Endothelial cell of umbilical vein (primary cell): ENCODE results near the gene MAMDC2. TPM values are rescaled to one million over a fixed set of nuclear protein-coding genes. Genes with fewer than 3 reads are reported as not detected.

ENCODE experiments used
- BruUV-seq: library from RNA; stranded (reverse); fragments of 400-500 nt; replicated peaks from 2 replicates; lab custom pipeline; 2021; lab: Mats Ljungman, UMichigan
- CTCF ChIA-PET: fragments of 300-600, 350-600 bp; sonication (Branson Sonifier 250); formaldehyde crosslinking; loops from one replicate; lab custom pipeline; 2021; ENCODE audit warnings: antibody characterized with exemption, inconsistent platforms; lab: Charles Lee
- POLR2A ChIA-PET: fragments of 300-600, 350-600 bp; sonication (Branson Sonifier 250); formaldehyde crosslinking; loops from one replicate; lab custom pipeline; 2021; ENCODE audit warnings: antibody characterized with exemption, inconsistent platforms; lab: Charles Lee
- DNase-seq: peaks from one replicate; pipeline ENCODE4 v3.0.0-alpha.2; 2011; ENCODE audit warnings: low read depth, low spot score
- FAIRE-seq: peaks from 2 replicates; lab custom pipeline; 2011; peaks lifted over from hg19 to GRCh38; lab: Jason Lieb, UNC
- H2AFZ ChIP-seq: 2 replicates; pipeline ENCODE4 v1.6.0; 2012; ENCODE audit warnings: low read depth, low read length, control low read depth, inconsistent platforms
- H3K27ac ChIP-seq: 2 replicates; pipeline ENCODE4 v1.5.1; 2011; ENCODE audit warnings: low read depth, mild to moderate bottlenecking, control low read depth, low read length, moderate library complexity; ENCODE audit not compliant: insufficient read depth
- H3K27me3 ChIP-seq, 2 experiments: 2 replicates each; pipeline versions ENCODE4 v1.6.0 to v1.6.1; 2011; ENCODE audit warnings: low read length in 2 of 2, mixed read lengths in 1 of 2; ENCODE audit not compliant: control insufficient read depth in 2 of 2, insufficient read depth in 2 of 2
- H3K36me3 ChIP-seq, 2 experiments: 2 replicates in 1 of 2; 3 replicates in 1 of 2; pipeline ENCODE4 v1.5.1; 2011; ENCODE audit warnings: low read length in 2 of 2, mild to moderate bottlenecking in 1 of 2, moderate library complexity in 1 of 2; ENCODE audit not compliant: control insufficient read depth in 2 of 2, insufficient read depth in 2 of 2; ENCODE audit errors: extremely low read depth in 1 of 2
- H3K4me1 ChIP-seq: 3 replicates; pipeline ENCODE4 v1.5.1; 2011; ENCODE audit warnings: mild to moderate bottlenecking, low read length; ENCODE audit not compliant: control insufficient read depth, insufficient read depth; ENCODE audit errors: extremely low read depth
- H3K4me2 ChIP-seq: 2 replicates; pipeline ENCODE4 v1.6.1; 2011; ENCODE audit warnings: low read length, control low read depth, mixed read lengths; ENCODE audit not compliant: insufficient read depth
- H3K4me3 ChIP-seq, 3 experiments: fragments of 200-600 bp in 1 of 3; sonication (generic), shearing (Covaris generic) in 1 of 3; replicated peaks in 1 of 3; 2 replicates each; pipeline ENCODE4 v1.5.1; 2011 to 2016; ENCODE audit warnings: control low read depth in 3 of 3, low read length in 3 of 3, mild to moderate bottlenecking in 2 of 3, inconsistent platforms in 1 of 3, low read depth in 1 of 3, moderate library complexity in 1 of 3; ENCODE audit not compliant: insufficient read depth in 1 of 3
- H3K79me2 ChIP-seq: 2 replicates; pipeline ENCODE4 v1.6.0; 2012; ENCODE audit warnings: low read length, inconsistent platforms; ENCODE audit not compliant: control insufficient read depth, insufficient read depth
- H3K9ac ChIP-seq: replicated peaks from 2 replicates; pipeline ENCODE3; 2011; ENCODE audit warnings: low read length, control low read depth; ENCODE audit not compliant: insufficient read depth; ENCODE audit errors: extremely low read depth
- H3K9me1 ChIP-seq: replicated peaks from 3 replicates; pipeline ENCODE4 v1.6.0; 2011; ENCODE audit warnings: mild to moderate bottlenecking, low read length; ENCODE audit not compliant: control insufficient read depth, insufficient read depth; ENCODE audit errors: extremely low read depth
- H3K9me3 ChIP-seq: replicated peaks from 2 replicates; pipeline ENCODE4 v1.5.1; 2012; ENCODE audit warnings: low read length, inconsistent platforms; ENCODE audit not compliant: control insufficient read depth, insufficient read depth
- H4K20me1 ChIP-seq: replicated peaks from 2 replicates; pipeline ENCODE3; 2011; ENCODE audit warnings: mild to moderate bottlenecking, low read length; ENCODE audit not compliant: control insufficient read depth, insufficient read depth; ENCODE audit errors: extremely low read depth
- CTCF ChIP-seq, 2 donors: IDR thresholded peaks; 1 replicate in 1 of 2; 2 replicates in 1 of 2; pipeline ENCODE4 v1.5.1; 2011; ENCODE audit warnings: low read length in 2 of 2, mild to moderate bottlenecking in 2 of 2, moderate library complexity in 2 of 2, control low read depth in 1 of 2, inconsistent platforms in 1 of 2, low read depth in 1 of 2; ENCODE audit not compliant: insufficient read depth in 1 of 2; ENCODE audit errors: extremely low read depth in 1 of 2
- EZH2 ChIP-seq: IDR thresholded peaks from 2 replicates; pipeline ENCODE4 v1.6.1; 2012; ENCODE audit warnings: borderline replicate concordance, low read depth, mild to moderate bottlenecking, moderate library complexity, low read length, inconsistent platforms; ENCODE audit not compliant: severe bottlenecking
- FOS ChIP-seq: IDR thresholded peaks from 2 replicates; pipeline ENCODE4 v1.6.1; 2011; ENCODE audit warnings: mild to moderate bottlenecking, low read length, moderate library complexity, borderline replicate concordance; ENCODE audit not compliant: insufficient read depth
- GATA2 ChIP-seq: IDR thresholded peaks from 2 replicates; pipeline ENCODE4 v1.7.0; 2011; ENCODE audit warnings: low read depth, mild to moderate bottlenecking, moderate library complexity, mixed read lengths, low read length; ENCODE audit not compliant: insufficient read length, insufficient read depth
- JUN ChIP-seq: IDR thresholded peaks from 2 replicates; pipeline ENCODE4 v1.6.1; 2011; ENCODE audit warnings: borderline replicate concordance, low read depth; ENCODE audit not compliant: insufficient read length, insufficient read depth
- MAX ChIP-seq: IDR thresholded peaks from 2 replicates; pipeline ENCODE4 v1.6.1; 2011; ENCODE audit not compliant: insufficient read depth, insufficient read length
- MYC ChIP-seq: IDR thresholded peaks from one replicate; pipeline ENCODE4 v1.6.1; 2011; ENCODE audit warnings: mild to moderate bottlenecking, low read depth, low read length
- POLR2A ChIP-seq: IDR thresholded peaks from 2 replicates; pipeline ENCODE4 v1.6.1; 2012; ENCODE audit warnings: low read depth, mild to moderate bottlenecking, control low read depth, low read length
- POLR2AphosphoS5 ChIP-seq: IDR thresholded peaks from 2 replicates; pipeline ENCODE4 v1.6.1; 2012; ENCODE audit warnings: low read depth, mild to moderate bottlenecking, control low read depth, low read length, moderate library complexity; ENCODE audit not compliant: insufficient read depth
- dilution Hi-C: fragments of 300-500 bp; cut with MboI; formaldehyde crosslinking; loops from one replicate; pipeline ENCODE4 v1.15.0; 2019; ENCODE audit warnings: low sequenced_read_pairs; ENCODE audit not compliant: extremely low pct_ligation_motif_present
- intact Hi-C: fragments of 100-400 bp; cut with micrococcal nuclease; formaldehyde crosslinking; loops from one replicate; pipeline ENCODE4 v1.10.0; 2022
- polyA plus RNA-seq, 4 experiments: library from polyadenylated mRNA; depleted of rRNA in 3 of 4; stranded (reverse) in 3 of 4; unstranded in 1 of 4; fragments of >200 nt; gene quantifications; 2 replicates each; pipeline versions ENCODE4 v1.2.1 to v1.2.3, GENCODE V29; 2011 to 2012; ENCODE audit warnings: missing spikeins in 1 of 4
- total RNA-seq: library from RNA; stranded (reverse); gene quantifications from 2 replicates; pipeline ENCODE4 v1.2.3, GENCODE V29; 2021

Gene MAMDC2
- total and polyA plus RNA-seq, 2 donors (not counting 3 experiments of a cell fraction or from before 2014, with no cell fraction given), result 0.60 to 1.1 TPM

DNA sequence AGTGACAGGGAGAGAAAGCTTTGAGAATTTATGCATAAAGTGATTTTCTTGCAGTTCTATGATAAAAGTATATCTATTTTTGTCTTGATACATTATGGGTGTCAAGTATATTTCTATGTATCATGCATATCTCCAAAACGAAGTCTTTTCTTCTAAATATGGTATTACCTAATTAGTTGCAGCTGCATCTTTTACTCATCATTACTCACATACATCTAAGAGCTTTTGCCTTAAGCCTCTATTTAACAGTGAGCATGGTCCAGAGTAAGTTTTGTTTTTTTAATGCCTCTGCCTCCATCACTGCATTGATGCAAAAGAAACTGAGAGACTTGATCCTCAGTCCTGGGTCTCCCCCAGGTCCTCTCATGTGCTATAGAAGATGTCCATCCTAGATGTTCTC, 175.1 kb downstream of the MAMDC2 start:
- Histone ChIP-seq H3K27ac (no peak overlapping the region), H3K9ac (no peak overlapping the region), H3K4me1 (no peaks in the 10 kb centered on the region), H3K36me3 (no peaks in the 10 kb centered on the region), H3K79me2 (no peaks in the 10 kb centered on the region), H3K9me1 (no peaks in the 10 kb centered on the region), H3K4me3 (no peak overlapping the region), H3K27me3 (no peaks in the 10 kb centered on the region), H2AFZ (no peak overlapping the region), H3K4me2 (no peak overlapping the region), H4K20me1 (no peaks in the 10 kb centered on the region), H3K9me3 (no peaks in the 10 kb centered on the region)
- no peak for TF ChIP-seq JUN
- TF ChIP-seq EZH2, result no peak
- TF ChIP-seq FOS, result no peak
- TF ChIP-seq POLR2A, result no peak
- no peak for TF ChIP-seq POLR2AphosphoS5
- no peak for TF ChIP-seq CTCF (IDR thresholded peaks at IDR 0.05; ENCODE audit: extremely low read depth in 1 of 2, insufficient read depth in 1 of 2, low read depth in 1 of 2, low read length in 2 of 2)
- TF ChIP-seq MYC, result no peak
- no peak for TF ChIP-seq GATA2
- TF ChIP-seq MAX, result no peak
- no peak for DNase-seq
- no peak for FAIRE-seq
- BruUV-seq, result no TSS peak
- CTCF ChIA-PET, result no interaction called here
- dilution Hi-C loops, result no loop called here
- POLR2A ChIA-PET, result no interaction called here
- intact Hi-C loops, result no loop called here
